ENCODE results near the gene TUBA1B. TPM values are rescaled to one million over a fixed set of nuclear protein-coding genes. Genes with fewer than 3 reads are reported as not detected.

TUBA1B gene
- total RNA-seq, 2 experiments from 2014 or later = 2,393 to 2,425 TPM

GRCh38 chr12:49091056-49091835 is 39.9 kb downstream of the TUBA1B start:
- H3K36me3 Mint-ChIP-seq (ENCODE audit: low read depth) = peaks cover 3% of the 10 kb centered on the region
- CTCF ChIA-PET = interaction anchor here (0.7 to 6.0 kb wide), 15 partner anchors 12 to 266 kb away, joined by 3 to 43 read pairs (median 4); partner anchors contain the start of genes DDN, LMBR1L, RHEBL1 and TUBA1A
- H3K9me3 Mint-ChIP-seq (ENCODE audit: low read depth) = no peaks in the 10 kb centered on the region
- no peak overlapping the region for H3K27ac Mint-ChIP-seq
- peak; percentile 15 for DNase-seq
- H3K4me3 Mint-ChIP-seq = peak overlapping the region; percentile 12
- no peak for ATAC-seq
- intact Hi-C loops (cut with DNase I, micrococcal nuclease) = loop anchor here (1.0 to 5.0 kb wide), 4 partner anchors 94 to 255 kb away; partner anchors contain the start of genes DDN (in 1 of the 2) and DNAJC22 (in 1 of the 2)
- H3K4me1 Mint-ChIP-seq = peaks cover 43% of the 10 kb centered on the region
- POLR2A ChIA-PET = no interaction called here
- peaks cover 64% of the 10 kb centered on the region for H3K27me3 Mint-ChIP-seq

- Mint-ChIP-seq H3K36me3 (ENCODE audit: low read depth) (no peaks in the 10 kb centered on the region), H3K4me3 (peak overlapping the region; percentile 58), H3K27me3 (peaks cover 58% of the 10 kb centered on the region), H3K9me3 (ENCODE audit: low read depth) (no peaks in the 10 kb centered on the region), H3K27ac (no peak overlapping the region), H3K4me1 (peaks cover 43% of the 10 kb centered on the region)
- ChIA-PET POLR2A (interaction anchor here (0.7 kb wide), 1 partner anchor 20 kb away, joined by 3 read pairs; no protein-coding TSS in a partner anchor), CTCF (interaction anchor here (0.7 to 6.5 kb wide), 14 partner anchors 11 to 587 kb away, joined by 3 to 102 read pairs (median 9); partner anchors contain the start of genes LMBR1L and TUBA1A)
- intact Hi-C loops (cut with DNase I, micrococcal nuclease) = loop anchor here (2.0 to 5.0 kb wide), 5 partner anchors 41 to 111 kb away; partner anchors contain the start of genes TUBA1B (in 2 of the 2), DDN (in 1 of the 2) and WNT1 (in 1 of the 2)
- DNase-seq (peak; percentile 60), ATAC-seq (no peak)
Observed at GRCh38 chr12:49089821-49090773, 41.1 kb downstream of the TUBA1B start.

- ChIA-PET POLR2A (interaction anchor here (1.6 kb wide), 1 partner anchor 42 kb away, joined by 5 read pairs; the partner anchor contains the start of gene TUBA1B), CTCF (interaction anchor here (0.6 to 6.5 kb wide), 38 partner anchors 10 to 588 kb away, joined by 3 to 102 read pairs (median 5); partner anchors contain the start of genes LMBR1L, RHEBL1, TROAP and TUBA1A)
- intact Hi-C loops (cut with DNase I, micrococcal nuclease) = loop anchor here (1.0 to 2.0 kb wide), 3 partner anchors 42 to 146 kb away; partner anchors contain the start of genes TUBA1B (in 2 of the 2) and WNT1 (in 1 of the 2)
- Mint-ChIP-seq H3K9me3 (ENCODE audit: low read depth) (no peaks in the 10 kb centered on the region), H3K27ac (no peak overlapping the region), H3K4me1 (peaks cover 40% of the 10 kb centered on the region), H3K27me3 (peaks cover 53% of the 10 kb centered on the region), H3K36me3 (ENCODE audit: low read depth) (no peaks in the 10 kb centered on the region), H3K4me3 (no peak overlapping the region)
- no peak for DNase-seq
- no peak for ATAC-seq
Observed at GRCh38 chr12:49088932-49089330, 42.3 kb downstream of the TUBA1B start.

GRCh38 chr12:49088150-49088931 is 42.9 kb downstream of the TUBA1B start:
- ChIA-PET POLR2A (interaction anchor here (0.6 to 1.6 kb wide), 3 partner anchors 23 to 147 kb away, joined by 3 to 5 read pairs (median 3); partner anchors contain the start of genes LMBR1L and TUBA1B), CTCF (interaction anchor here (0.5 to 6.5 kb wide), 47 partner anchors 8 to 958 kb away, joined by 3 to 102 read pairs (median 4); partner anchors contain the start of genes LMBR1L, RHEBL1, SPATS2 and TROAP)
- ATAC-seq = peak; percentile 91
- intact Hi-C loops (cut with DNase I, micrococcal nuclease) = loop anchor here (1.0 to 2.0 kb wide), 3 partner anchors 42 to 147 kb away; partner anchors contain the start of genes TUBA1B (in 2 of the 2) and WNT1 (in 1 of the 2)
- Mint-ChIP-seq H3K27ac (no peak overlapping the region), H3K4me1 (peaks cover 35% of the 10 kb centered on the region), H3K4me3 (no peak overlapping the region), H3K27me3 (peaks cover 47% of the 10 kb centered on the region), H3K9me3 (ENCODE audit: low read depth) (no peaks in the 10 kb centered on the region), H3K36me3 (ENCODE audit: low read depth) (no peaks in the 10 kb centered on the region)
- peak; percentile 82 for DNase-seq

GRCh38 chr12:49086116-49086515 is 45.1 kb downstream of the TUBA1B start:
- Mint-ChIP-seq H3K9me3 (ENCODE audit: low read depth) (no peaks in the 10 kb centered on the region), H3K27me3 (peaks cover 26% of the 10 kb centered on the region), H3K27ac (no peak overlapping the region), H3K36me3 (ENCODE audit: low read depth) (no peaks in the 10 kb centered on the region), H3K4me1 (peaks cover 23% of the 10 kb centered on the region), H3K4me3 (no peak overlapping the region)
- DNase-seq (no peak), ATAC-seq (no peak)
- ChIA-PET CTCF (interaction anchor here (0.6 to 6.5 kb wide), 12 partner anchors 9 to 190 kb away, joined by 3 to 102 read pairs (median 4); partner anchors contain the start of genes DHH and RHEBL1), POLR2A (no interaction called here)
- intact Hi-C loops (cut with DNase I, micrococcal nuclease) = no loop called here

GRCh38 chr12:49084438-49084837 is 46.8 kb downstream of the TUBA1B start:
- H3K27me3 Mint-ChIP-seq = peaks cover 14% of the 10 kb centered on the region
- ChIA-PET CTCF (interaction anchor here (0.6 to 6.5 kb wide), 12 partner anchors 11 to 227 kb away, joined by 3 to 102 read pairs (median 4); partner anchors contain the start of genes DHH, LMBR1L and RHEBL1), POLR2A (no interaction called here)
- peaks cover 11% of the 10 kb centered on the region for H3K4me1 Mint-ChIP-seq
- DNase-seq (no peak), ATAC-seq (no peak)
- no peaks in the 10 kb centered on the region for H3K36me3 Mint-ChIP-seq (ENCODE audit: low read depth)
- no peaks in the 10 kb centered on the region for H3K9me3 Mint-ChIP-seq (ENCODE audit: low read depth)
- no peak overlapping the region for H3K4me3 Mint-ChIP-seq
- intact Hi-C loops (cut with DNase I, micrococcal nuclease) = no loop called here
- no peak overlapping the region for H3K27ac Mint-ChIP-seq

- H3K27me3 Mint-ChIP-seq = no peaks in the 10 kb centered on the region
- H3K9me3 Mint-ChIP-seq (ENCODE audit: low read depth) = no peaks in the 10 kb centered on the region
- no peak overlapping the region for H3K4me3 Mint-ChIP-seq
- DNase-seq = no peak
- ChIA-PET POLR2A (no interaction called here), CTCF (interaction anchor here (1.2 to 3.5 kb wide), 7 partner anchors 8 to 130 kb away, joined by 3 to 28 read pairs (median 8); partner anchors contain the start of genes DHH and RHEBL1)
- ATAC-seq = no peak
- no peaks in the 10 kb centered on the region for H3K4me1 Mint-ChIP-seq
- H3K27ac Mint-ChIP-seq = no peak overlapping the region
- intact Hi-C loops (cut with DNase I, micrococcal nuclease) = no loop called here
- no peaks in the 10 kb centered on the region for H3K36me3 Mint-ChIP-seq (ENCODE audit: low read depth)
Observed at GRCh38 chr12:49079793-49080192, 51.4 kb downstream of the TUBA1B start.

Other genes starting within 250 kb of the TUBA1B start
- 10 to 100 TPM; 56.8 to 63.8 TPM for gene FKBP11, start 205.9 kb downstream of the TUBA1B start, total RNA-seq
- 10 to 100 TPM; 84.7 to 96.1 TPM for gene ARF3, start 173.9 kb downstream of the TUBA1B start, total RNA-seq
- gene WNT10B, start 159.7 kb downstream of the TUBA1B start, total RNA-seq = under 1 TPM; 0.16 to 0.18 TPM
- gene WNT1, start 153.1 kb downstream of the TUBA1B start, total RNA-seq = not detected
- under 1 TPM; 0.48 to 0.61 TPM for gene DDN, start 132.0 kb downstream of the TUBA1B start, total RNA-seq
- gene PRKAG1, start 112.6 kb downstream of the TUBA1B start, total RNA-seq = 10 to 100 TPM; 54.5 to 62.6 TPM
- gene KMT2D, start 70.6 kb downstream of the TUBA1B start, total RNA-seq = 10 to 100 TPM; 48.3 to 58.2 TPM
- 10 to 100 TPM in 1 of 2 experiments, 1 to 10 TPM in 1; 6.7 to 13.3 TPM for gene RHEBL1, start 61.4 kb downstream of the TUBA1B start, total RNA-seq
- gene DHH, start 36.6 kb downstream of the TUBA1B start, total RNA-seq = not detected
- gene LMBR1L, start 20.5 kb downstream of the TUBA1B start, total RNA-seq = 10 to 100 TPM; 45.0 to 48.0 TPM
- 10 to 100 TPM; 75.7 to 98.5 TPM for gene TUBA1A, start 57.7 kb upstream of the TUBA1B start, total RNA-seq
- gene TUBA1C, start 133.7 kb upstream of the TUBA1B start, total RNA-seq = 100 to 1,000 TPM; 276 to 338 TPM
- not detected for gene PRPH, start 163.8 kb upstream of the TUBA1B start, total RNA-seq
- gene TROAP, start 191.9 kb upstream of the TUBA1B start, total RNA-seq = 10 to 100 TPM; 64.5 to 84.3 TPM
- not detected for gene C1QL4, start 205.8 kb upstream of the TUBA1B start, total RNA-seq
- under 1 TPM in 1 of 2 experiments, not detected in 1; 0.05 TPM for gene DNAJC22, start 215.5 kb upstream of the TUBA1B start, total RNA-seq
- gene SPATS2, start 236.1 kb upstream of the TUBA1B start, total RNA-seq = 10 to 100 TPM; 10.6 to 18.8 TPM

All from activated CD4-positive, alpha-beta T cell treated with anti-CD3 and anti-CD28 coated beads for 36 hours (primary cell).